ENCODE measurements around the gene TGFBI. TPM values are rescaled to one million over a fixed set of nuclear protein-coding genes. Genes with fewer than 3 reads are reported as not detected.

The TGFBI gene
- total and polyA plus RNA-seq, 9 of the 15 experiments (the other 6 are each of a cell fraction or from before 2014, with no cell fraction given), result 0.05 to 0.62 (median 0.08) TPM; not detected in 6

GRCh38 chr5:136032564-136032963, 3.8 kb downstream of the TGFBI start:
- H3K79me2 ChIP-seq (ENCODE audit: control insufficient read depth, insufficient read depth, low read length), result no peaks in the 10 kb centered on the region
- no peak for DNase-seq (ENCODE audit: extremely low read depth in 1 of 4, low spot score in 3 of 4)
- no peak overlapping the region for H3K9ac ChIP-seq (ENCODE audit: insufficient read depth in 1 of 2, low read depth in 2 of 2, low read length in 2 of 2)
- in situ Hi-C loops (cut with MboI), result no loop called here
- peaks cover 0 to 7% of the 10 kb centered on the region in 2 experiments; a peak in 2 of 5 replicates for H3K4me1 ChIP-seq (replicated peaks in 1 of 2; ENCODE audit: control insufficient read depth in 2 of 2, insufficient read depth in 2 of 2, low read length in 2 of 2)
- no peaks in the 10 kb centered on the region for H3K9me1 ChIP-seq (ENCODE audit: control insufficient read depth, insufficient read depth, low read length)
- FAIRE-seq, result no peak
- CTCF ChIA-PET (ENCODE audit: low intra/inter-chr PET ratio), result no interaction called here
- 0% methylated on average over 2 of the region's 2 CpGs for WGBS (ENCODE audit: insufficient coverage, low coverage, missing lambda C conversion rate)
- no peak overlapping the region for H3K4me2 ChIP-seq (ENCODE audit: insufficient read depth, low read length)
- no peaks in the 10 kb centered on the region for H3K36me3 ChIP-seq (ENCODE audit: control insufficient read depth, insufficient read depth, low read length)
- intact Hi-C loops (cut with micrococcal nuclease), result no loop called here
- POLR2A ChIA-PET, result no interaction called here
- no TSS peak for BruUV-seq (replicated peaks)
- ATAC-seq, result no peak
- H4K20me1 ChIP-seq (replicated peaks; ENCODE audit: control insufficient read depth, insufficient read depth, low read length), result peaks cover 5% of the 10 kb centered on the region; the same call in 1 of the 2 replicates
- H3K9me3 ChIP-seq (replicated peaks; ENCODE audit: control insufficient read depth, insufficient read depth, low read depth, low read length), result no peaks in the 10 kb centered on the region
- no peak overlapping the region for H3K4me3 ChIP-seq
- H2AFZ ChIP-seq (ENCODE audit: low read depth, low read length), result no peak overlapping the region
- TF ChIP-seq ZNF311 (CRISPR knock-in tag; IDR thresholded peaks at IDR 0.05), result no peak
- no peak for TF ChIP-seq CREB3L1 (IDR thresholded peaks at IDR 0.05; ENCODE audit: borderline replicate concordance, low read depth)
- no peak for TF ChIP-seq SMARCA5 (IDR thresholded peaks at IDR 0.05)
- no peak for TF ChIP-seq EWSR1 (IDR thresholded peaks at IDR 0.05; ENCODE audit: borderline replicate concordance, low read depth, partially characterized antibody)
- H3K27ac ChIP-seq (ENCODE audit: extremely low read depth, low read depth, low read length), result no peak overlapping the region
- H3K27me3 ChIP-seq (ENCODE audit: control insufficient read depth in 2 of 2, insufficient read depth in 2 of 2, low read length in 2 of 2), result peaks cover 27 to 76% of the 10 kb centered on the region in 2 experiments

- no peaks in the 10 kb centered on the region for H3K36me3 ChIP-seq (ENCODE audit: control insufficient read depth, insufficient read depth, low read length)
- peaks cover 0 to 7% of the 10 kb centered on the region in 2 experiments; a peak in 2 of 5 replicates for H3K4me1 ChIP-seq (replicated peaks in 1 of 2; ENCODE audit: control insufficient read depth in 2 of 2, insufficient read depth in 2 of 2, low read length in 2 of 2)
- no peak overlapping the region for H3K27ac ChIP-seq (ENCODE audit: extremely low read depth, low read depth, low read length)
- H2AFZ ChIP-seq (ENCODE audit: low read depth, low read length), result no peak overlapping the region
- TF ChIP-seq KDM1A (IDR thresholded peaks at IDR 0.05) (no peak), MYNN (IDR thresholded peaks at IDR 0.05) (no peak), MYNN (CRISPR knock-in tag; IDR thresholded peaks at IDR 0.05) (no peak), ZNF444 (CRISPR knock-in tag; IDR thresholded peaks at IDR 0.05) (no peak), TFAM (CRISPR knock-in tag; conservative IDR thresholded peaks at IDR 0.05) (no peak), TCF7L2 (IDR thresholded peaks at IDR 0.05; ENCODE audit: low read depth, low read length) (no peak), RUNX1 (IDR thresholded peaks at IDR 0.05; ENCODE audit: low read depth) (no peak), BRF2 (IDR thresholded peaks at IDR 0.05; ENCODE audit: borderline replicate concordance, insufficient read depth, insufficient read length) (no peak), ZC3H8 (IDR thresholded peaks at IDR 0.05) (no peak)
- FAIRE-seq (no peak), DNase-seq (ENCODE audit: extremely low read depth in 1 of 4, low spot score in 3 of 4) (no peak), ATAC-seq (no peak)
- no peak overlapping the region for H3K9ac ChIP-seq (ENCODE audit: insufficient read depth in 1 of 2, low read depth in 2 of 2, low read length in 2 of 2)
- no peaks in the 10 kb centered on the region for H3K79me2 ChIP-seq (ENCODE audit: control insufficient read depth, insufficient read depth, low read length)
- no peaks in the 10 kb centered on the region for H3K9me1 ChIP-seq (ENCODE audit: control insufficient read depth, insufficient read depth, low read length)
- ChIA-PET CTCF (ENCODE audit: low intra/inter-chr PET ratio) (no interaction called here), POLR2A (interaction anchor here (1.3 kb wide), 1 partner anchor 9 kb away, joined by 3 read pairs; no protein-coding TSS in a partner anchor)
- WGBS (ENCODE audit: insufficient coverage, low coverage, missing lambda C conversion rate), result 0% methylated on average over 1 of the region's 1 CpG
- no peak overlapping the region for H3K4me3 ChIP-seq
- intact Hi-C loops (cut with micrococcal nuclease) (no loop called here), in situ Hi-C loops (cut with MboI) (no loop called here)
- no peaks in the 10 kb centered on the region for H4K20me1 ChIP-seq (replicated peaks; ENCODE audit: control insufficient read depth, insufficient read depth, low read length)
- no peak overlapping the region for H3K4me2 ChIP-seq (ENCODE audit: insufficient read depth, low read length)
- H3K27me3 ChIP-seq (ENCODE audit: control insufficient read depth in 2 of 2, insufficient read depth in 2 of 2, low read length in 2 of 2), result peaks cover 24 to 69% of the 10 kb centered on the region in 2 experiments
- no TSS peak for BruUV-seq (replicated peaks)
- no peaks in the 10 kb centered on the region for H3K9me3 ChIP-seq (replicated peaks; ENCODE audit: control insufficient read depth, insufficient read depth, low read depth, low read length)
These were observed 4.4 kb downstream of the TGFBI start for GRCh38 chr5:136033234-136033633.
